Measurements from ENCODE around the gene ABRACL. TPM values are rescaled to one million over a fixed set of nuclear protein-coding genes. Genes with fewer than 3 reads are reported as not detected.

The ABRACL gene
- total and polyA plus RNA-seq, 2 experiments from 2014 or later: 81.8 to 110 TPM

DNA sequence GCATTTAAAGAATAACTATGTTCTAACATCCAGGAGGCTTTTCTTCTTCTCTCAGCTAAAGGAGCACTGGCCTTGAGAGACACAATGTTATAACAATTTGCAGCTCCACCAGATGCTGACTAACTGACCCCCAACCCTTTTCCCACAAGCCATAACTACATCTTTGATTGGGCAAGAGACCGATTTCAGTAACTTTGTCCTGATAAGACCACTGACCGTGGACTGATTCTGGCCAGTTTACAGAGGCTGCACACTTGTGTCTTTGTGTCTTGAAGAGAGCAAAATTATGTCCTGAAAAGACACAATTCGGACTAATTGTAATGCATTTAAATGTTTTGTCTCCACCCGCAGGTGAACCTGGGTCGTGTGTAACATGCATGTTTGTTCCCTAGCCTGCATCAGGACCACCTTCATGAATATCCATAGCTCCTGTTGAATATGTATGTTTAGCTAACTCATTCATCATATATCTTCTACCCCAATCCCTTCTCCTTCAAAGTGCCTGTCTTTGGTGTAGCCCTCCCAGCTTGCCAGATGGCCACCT, 22.3 kb downstream of the ABRACL start:
- Histone ChIP-seq H3K9me2 (replicated peaks; ENCODE audit: insufficient read depth) (no peaks in the 10 kb centered on the region), H3K4me1 (ENCODE audit: insufficient read depth) (no peaks in the 10 kb centered on the region), H3K79me2 (no peaks in the 10 kb centered on the region), H2AFZ (no peak overlapping the region), H3K9me3 (ENCODE audit: low read depth) (no peaks in the 10 kb centered on the region), H4K20me1 (ENCODE audit: insufficient read depth, poor library complexity, severe bottlenecking) (no peaks in the 10 kb centered on the region), H3K27ac (no peak overlapping the region), H3K4me2 (no peak overlapping the region), H3K27me3 (no peaks in the 10 kb centered on the region), H3K4me3 (no peak overlapping the region), H3K36me3 (replicated peaks; ENCODE audit: insufficient read depth, low read depth) (no peaks in the 10 kb centered on the region)
- TF ChIP-seq EZH2phosphoT487 (IDR thresholded peaks at IDR 0.05; ENCODE audit: low read depth, severe bottlenecking, unreplicated experiment) (no peak), EZH2 (IDR thresholded peaks at IDR 0.05; ENCODE audit: borderline replicate concordance) (no peak)
- TF ChIP-seq, protein P1, sequence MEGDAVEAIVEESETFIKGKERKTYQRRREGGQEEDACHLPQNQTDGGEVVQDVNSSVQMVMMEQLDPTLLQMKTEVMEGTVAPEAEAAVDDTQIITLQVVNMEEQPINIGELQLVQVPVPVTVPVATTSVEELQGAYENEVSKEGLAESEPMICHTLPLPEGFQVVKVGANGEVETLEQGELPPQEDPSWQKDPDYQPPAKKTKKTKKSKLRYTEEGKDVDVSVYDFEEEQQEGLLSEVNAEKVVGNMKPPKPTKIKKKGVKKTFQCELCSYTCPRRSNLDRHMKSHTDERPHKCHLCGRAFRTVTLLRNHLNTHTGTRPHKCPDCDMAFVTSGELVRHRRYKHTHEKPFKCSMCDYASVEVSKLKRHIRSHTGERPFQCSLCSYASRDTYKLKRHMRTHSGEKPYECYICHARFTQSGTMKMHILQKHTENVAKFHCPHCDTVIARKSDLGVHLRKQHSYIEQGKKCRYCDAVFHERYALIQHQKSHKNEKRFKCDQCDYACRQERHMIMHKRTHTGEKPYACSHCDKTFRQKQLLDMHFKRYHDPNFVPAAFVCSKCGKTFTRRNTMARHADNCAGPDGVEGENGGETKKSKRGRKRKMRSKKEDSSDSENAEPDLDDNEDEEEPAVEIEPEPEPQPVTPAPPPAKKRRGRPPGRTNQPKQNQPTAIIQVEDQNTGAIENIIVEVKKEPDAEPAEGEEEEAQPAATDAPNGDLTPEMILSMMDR (IDR thresholded peaks at IDR 0.05; ENCODE audit: poor library complexity): no peak
- DNase-seq (ENCODE audit: low spot score): no peak
- 77% methylated on average over 5 of the region's 5 CpGs for WGBS (ENCODE audit: low lambda C conversion rate, missing lambda C conversion rate)

- Histone ChIP-seq H2AFZ (no peak overlapping the region), H3K9me2 (replicated peaks; ENCODE audit: insufficient read depth) (no peaks in the 10 kb centered on the region), H3K4me2 (no peak overlapping the region), H3K4me3 (no peak overlapping the region), H3K4me1 (ENCODE audit: insufficient read depth) (no peaks in the 10 kb centered on the region), H4K20me1 (ENCODE audit: insufficient read depth, poor library complexity, severe bottlenecking) (no peaks in the 10 kb centered on the region), H3K27ac (no peak overlapping the region), H3K79me2 (no peaks in the 10 kb centered on the region), H3K27me3 (no peaks in the 10 kb centered on the region), H3K9me3 (ENCODE audit: low read depth) (no peaks in the 10 kb centered on the region), H3K36me3 (replicated peaks; ENCODE audit: insufficient read depth, low read depth) (no peaks in the 10 kb centered on the region)
- TF ChIP-seq EZH2 (IDR thresholded peaks at IDR 0.05; ENCODE audit: borderline replicate concordance) (no peak), EZH2phosphoT487 (IDR thresholded peaks at IDR 0.05; ENCODE audit: low read depth, severe bottlenecking, unreplicated experiment) (no peak)
- TF ChIP-seq, protein P1 (IDR thresholded peaks at IDR 0.05; ENCODE audit: poor library complexity): no peak
- WGBS (ENCODE audit: low lambda C conversion rate, missing lambda C conversion rate): 89% methylated on average over 5 of the region's 5 CpGs
- no peak for DNase-seq (ENCODE audit: low spot score)
Measured at GRCh38 chr6:139051396-139052060, 23.0 kb downstream of the ABRACL start.

- H3K79me2 ChIP-seq: no peaks in the 10 kb centered on the region
- no peaks in the 10 kb centered on the region for H3K9me3 ChIP-seq (ENCODE audit: low read depth)
- 87% methylated on average over 3 of the region's 3 CpGs for WGBS (ENCODE audit: low lambda C conversion rate, missing lambda C conversion rate)
- H2AFZ ChIP-seq: no peak overlapping the region
- no peaks in the 10 kb centered on the region for H4K20me1 ChIP-seq (ENCODE audit: insufficient read depth, poor library complexity, severe bottlenecking)
- DNase-seq (ENCODE audit: low spot score): no peak
- H3K4me2 ChIP-seq: no peak overlapping the region
- TF ChIP-seq EZH2 (IDR thresholded peaks at IDR 0.05; ENCODE audit: borderline replicate concordance): no peak
- no peak for TF ChIP-seq EZH2phosphoT487 (IDR thresholded peaks at IDR 0.05; ENCODE audit: low read depth, severe bottlenecking, unreplicated experiment)
- H3K27ac ChIP-seq: no peak overlapping the region
- no peaks in the 10 kb centered on the region for H3K36me3 ChIP-seq (replicated peaks; ENCODE audit: insufficient read depth, low read depth)
- H3K9me2 ChIP-seq (replicated peaks; ENCODE audit: insufficient read depth): no peaks in the 10 kb centered on the region
- no peak overlapping the region for H3K4me3 ChIP-seq
- no peaks in the 10 kb centered on the region for H3K4me1 ChIP-seq (ENCODE audit: insufficient read depth)
- no peaks in the 10 kb centered on the region for H3K27me3 ChIP-seq
Measured at GRCh38 chr6:139053382-139053781, 24.8 kb downstream of the ABRACL start.

DNA sequence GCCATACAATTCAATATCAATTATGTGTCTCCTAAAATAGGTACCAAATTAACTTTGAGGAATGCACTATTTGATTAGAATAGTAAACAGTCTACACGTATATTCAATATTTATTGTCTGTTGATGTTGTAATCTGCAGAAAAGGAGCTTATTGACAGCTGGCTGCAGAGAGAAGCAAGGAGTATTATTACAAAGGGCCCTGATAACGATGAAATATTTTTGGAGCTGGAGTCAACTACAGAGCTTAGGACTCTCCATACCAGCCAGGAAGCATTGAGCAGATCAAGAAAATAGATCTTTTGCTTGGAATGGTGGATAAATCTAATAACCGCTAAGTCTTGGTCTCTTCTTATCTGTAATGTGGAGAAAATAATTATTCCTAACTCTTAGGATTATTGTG, 25.5 kb downstream of the ABRACL start:
- H3K79me2 ChIP-seq: no peaks in the 10 kb centered on the region
- H3K4me1 ChIP-seq (ENCODE audit: insufficient read depth): no peaks in the 10 kb centered on the region
- no peak overlapping the region for H3K4me3 ChIP-seq
- H3K27ac ChIP-seq: no peak overlapping the region
- no peaks in the 10 kb centered on the region for H4K20me1 ChIP-seq (ENCODE audit: insufficient read depth, poor library complexity, severe bottlenecking)
- H3K36me3 ChIP-seq (replicated peaks; ENCODE audit: insufficient read depth, low read depth): no peaks in the 10 kb centered on the region
- H3K27me3 ChIP-seq: no peaks in the 10 kb centered on the region
- WGBS (ENCODE audit: low lambda C conversion rate, missing lambda C conversion rate): 83% methylated on average over 3 of the region's 3 CpGs
- H3K9me2 ChIP-seq (replicated peaks; ENCODE audit: insufficient read depth): no peaks in the 10 kb centered on the region
- no peak for DNase-seq (ENCODE audit: low spot score)
- no peak for TF ChIP-seq EZH2 (IDR thresholded peaks at IDR 0.05; ENCODE audit: borderline replicate concordance)
- TF ChIP-seq, protein P1 (IDR thresholded peaks at IDR 0.05; ENCODE audit: poor library complexity): no peak
- no peak for TF ChIP-seq EZH2phosphoT487 (IDR thresholded peaks at IDR 0.05; ENCODE audit: low read depth, severe bottlenecking, unreplicated experiment)
- H2AFZ ChIP-seq: no peak overlapping the region
- H3K9me3 ChIP-seq (ENCODE audit: low read depth): no peaks in the 10 kb centered on the region
- no peak overlapping the region for H3K4me2 ChIP-seq
